Activated naive CD8-positive, alpha-beta T cell treated with anti-CD3 and anti-CD28 coated beads, Interleukin-2, amount 50 U/mL, for 24 hours (primary cell): Measurements from ENCODE around the gene TIMP3.

Experiments used
- ATAC-seq: fragments of 150-1000 bp; cut with Tn5 transposase; one replicate; pipeline ENCODE4 v1.10.0; 2021
- DNase-seq: peaks from one replicate; pipeline ENCODE4 v3.0.0; 2021
- H3K27ac Mint-ChIP-seq: one replicate; pipeline ENCODE4 v1.8.0; 2021; ENCODE audit warnings: mild to moderate bottlenecking, mixed read lengths
- H3K27me3 Mint-ChIP-seq: one replicate; pipeline ENCODE4 v1.8.0; 2021; ENCODE audit warnings: mixed read lengths
- H3K36me3 Mint-ChIP-seq: one replicate; pipeline ENCODE4 v1.8.0; 2021; ENCODE audit warnings: low read depth, mixed read lengths
- H3K4me1 Mint-ChIP-seq: one replicate; pipeline ENCODE4 v1.8.0; 2021; ENCODE audit warnings: mixed read lengths
- H3K4me3 Mint-ChIP-seq: one replicate; pipeline ENCODE4 v1.8.0; 2021; ENCODE audit warnings: mild to moderate bottlenecking, moderate library complexity, mixed read lengths
- H3K9me3 Mint-ChIP-seq: one replicate; pipeline ENCODE4 v1.8.0; 2021; ENCODE audit warnings: mixed read lengths

Gene TIMP3

DNA sequence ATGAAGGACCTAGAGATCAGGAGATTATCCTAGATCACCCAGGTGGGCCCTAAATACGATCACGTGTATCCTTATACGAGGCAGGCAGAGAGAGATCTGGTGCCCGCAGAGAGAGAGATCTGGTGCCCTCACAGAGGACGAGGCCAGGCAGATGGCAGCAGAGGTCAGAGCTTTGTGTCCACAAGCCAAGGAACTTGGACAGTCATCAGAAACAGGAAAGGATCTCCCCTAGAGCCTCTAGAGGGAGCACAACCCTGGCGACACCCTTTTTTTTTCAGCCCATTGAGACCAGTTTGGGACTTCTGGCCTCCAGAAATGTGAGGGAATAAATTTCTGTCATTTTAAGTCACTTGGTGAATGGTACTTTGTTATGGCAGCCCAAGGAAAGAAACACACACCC is 25.5 kb upstream of the TIMP3 start:
- Mint-ChIP-seq H3K27ac (no peak overlapping the region), H3K36me3 (no peaks in the 10 kb centered on the region), H3K27me3 (peaks cover 6% of the 10 kb centered on the region), H3K4me1 (no peaks in the 10 kb centered on the region), H3K4me3 (no peak overlapping the region), H3K9me3 (no peaks in the 10 kb centered on the region)
- no peak for ATAC-seq
- DNase-seq: no peak

DNA sequence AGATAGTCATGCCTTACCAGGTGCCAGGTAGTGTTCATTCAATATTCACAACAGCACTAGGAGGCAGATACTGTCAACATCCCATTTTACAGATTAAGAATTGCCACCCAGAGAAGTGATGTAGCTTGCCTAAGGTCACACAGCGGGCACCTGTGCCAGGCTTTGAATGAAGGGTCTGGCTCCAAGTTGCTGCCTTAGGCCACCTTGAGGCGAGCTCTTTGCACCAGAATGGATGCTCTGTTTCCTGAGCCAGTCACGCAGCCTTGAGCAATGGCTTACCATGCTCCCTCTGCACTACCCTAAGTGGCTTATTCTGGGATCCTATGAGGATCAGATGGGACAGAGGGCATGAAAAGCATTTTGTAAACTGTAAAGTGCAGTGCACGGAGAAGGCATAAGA is 25.1 kb upstream of the TIMP3 start:
- ATAC-seq: no peak
- no peak overlapping the region for H3K4me3 Mint-ChIP-seq
- peaks cover 5% of the 10 kb centered on the region for H3K27me3 Mint-ChIP-seq
- H3K27ac Mint-ChIP-seq: no peak overlapping the region
- no peaks in the 10 kb centered on the region for H3K4me1 Mint-ChIP-seq
- no peaks in the 10 kb centered on the region for H3K36me3 Mint-ChIP-seq
- H3K9me3 Mint-ChIP-seq: no peaks in the 10 kb centered on the region
- DNase-seq: no peak

DNA sequence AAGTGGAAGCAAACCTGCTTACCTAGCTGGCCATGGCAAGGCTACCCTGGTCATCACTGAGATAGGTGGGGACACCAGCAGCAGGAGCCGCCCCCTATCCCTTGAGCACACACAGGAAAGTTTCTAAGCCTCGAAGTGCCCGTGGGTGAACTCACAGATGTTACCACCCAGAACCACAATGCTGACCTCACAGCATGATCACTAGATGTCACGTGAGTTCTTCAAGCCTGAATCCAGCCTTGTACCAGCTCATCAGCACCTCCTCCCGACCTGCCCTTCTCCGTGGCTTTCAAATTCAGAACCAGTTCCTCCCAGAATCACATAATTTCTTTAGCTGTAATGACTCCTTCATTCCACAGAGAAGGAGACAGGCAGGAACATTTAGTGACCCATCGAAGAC is 24.7 kb upstream of the TIMP3 start:
- peaks cover 5% of the 10 kb centered on the region for H3K27me3 Mint-ChIP-seq
- H3K9me3 Mint-ChIP-seq: no peaks in the 10 kb centered on the region
- no peak overlapping the region for H3K27ac Mint-ChIP-seq
- no peaks in the 10 kb centered on the region for H3K36me3 Mint-ChIP-seq
- no peaks in the 10 kb centered on the region for H3K4me1 Mint-ChIP-seq
- DNase-seq: no peak
- H3K4me3 Mint-ChIP-seq: no peak overlapping the region
- ATAC-seq: no peak

DNA sequence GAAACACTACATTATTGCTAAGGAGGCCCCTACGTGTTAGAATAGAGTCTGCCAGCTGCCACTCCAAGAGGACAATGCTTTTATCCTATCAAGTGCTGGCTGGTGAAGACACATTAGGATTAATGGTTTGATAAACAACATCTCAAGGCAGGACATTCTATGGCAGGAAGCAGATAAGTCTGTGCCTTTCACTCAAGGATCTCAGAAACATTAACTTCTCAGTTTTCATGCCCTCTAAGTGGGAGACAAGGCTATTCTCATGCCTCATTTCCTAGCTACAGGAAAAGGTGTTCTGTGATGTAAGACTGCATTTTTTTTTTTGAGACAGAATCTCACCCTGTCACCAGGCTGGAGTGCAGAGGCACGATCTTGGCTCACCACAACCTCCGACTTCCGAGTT is 23.5 kb upstream of the TIMP3 start:
- Mint-ChIP-seq H3K36me3 (no peaks in the 10 kb centered on the region), H3K27ac (no peak overlapping the region), H3K4me1 (no peaks in the 10 kb centered on the region), H3K4me3 (no peak overlapping the region), H3K27me3 (peaks cover 5% of the 10 kb centered on the region), H3K9me3 (no peaks in the 10 kb centered on the region)
- no peak for ATAC-seq
- DNase-seq: no peak

DNA sequence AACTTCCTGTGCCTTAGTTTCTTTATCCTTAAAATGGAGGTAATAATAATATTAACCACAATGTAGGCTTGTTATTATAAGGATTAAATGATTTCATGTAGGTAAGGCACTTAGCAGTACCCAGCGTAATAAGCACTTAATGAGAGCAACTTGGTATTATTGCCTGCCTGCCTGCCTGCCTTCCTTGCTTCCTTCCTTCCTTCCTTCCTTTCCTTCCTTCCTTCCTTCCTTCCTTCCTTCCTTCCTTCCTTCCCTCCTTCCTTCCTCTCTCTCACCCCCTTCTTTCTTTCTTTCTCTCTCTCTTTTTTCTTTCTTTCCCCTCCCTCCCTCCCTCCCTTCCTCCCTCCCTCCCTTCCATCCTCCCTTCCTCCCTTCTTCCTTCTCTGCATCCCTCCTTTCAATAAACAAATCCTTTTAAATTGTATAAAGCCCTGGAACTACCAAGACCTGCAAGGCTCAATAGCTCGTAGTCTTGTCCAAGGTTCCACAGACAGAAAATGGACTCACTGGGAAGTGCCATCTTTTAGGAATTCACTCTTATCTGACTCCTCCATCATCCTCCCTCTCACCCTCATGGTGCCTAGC is 20.7 kb upstream of the TIMP3 start:
- Mint-ChIP-seq H3K4me1 (no peaks in the 10 kb centered on the region), H3K4me3 (no peak overlapping the region), H3K27ac (no peak overlapping the region), H3K27me3 (peaks cover 2% of the 10 kb centered on the region), H3K36me3 (no peaks in the 10 kb centered on the region), H3K9me3 (no peaks in the 10 kb centered on the region)
- ATAC-seq: no peak
- no peak for DNase-seq

DNA sequence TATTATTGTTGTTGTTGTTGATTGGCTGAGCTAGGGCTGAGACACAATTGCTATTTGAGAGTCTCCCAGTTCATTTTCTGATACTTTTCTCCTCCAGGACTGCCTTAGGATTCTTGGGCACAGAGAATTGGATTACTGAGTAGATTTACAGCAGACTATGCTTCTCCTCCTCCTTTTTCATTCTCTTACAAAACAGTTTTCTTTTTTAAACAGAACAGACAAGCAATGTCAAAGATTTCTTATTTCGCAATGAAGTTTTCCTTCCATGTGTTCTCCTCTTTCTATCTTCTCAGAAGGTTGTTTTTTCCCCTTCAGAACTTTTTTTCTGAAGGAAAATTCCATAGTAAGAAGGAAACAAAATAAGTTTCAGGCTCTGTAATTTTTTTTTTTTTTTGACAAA is 19.8 kb upstream of the TIMP3 start:
- Mint-ChIP-seq H3K4me1 (no peaks in the 10 kb centered on the region), H3K4me3 (no peak overlapping the region), H3K27ac (no peak overlapping the region), H3K27me3 (peaks cover 2% of the 10 kb centered on the region), H3K36me3 (no peaks in the 10 kb centered on the region), H3K9me3 (no peaks in the 10 kb centered on the region)
- no peak for ATAC-seq
- DNase-seq: no peak

DNA sequence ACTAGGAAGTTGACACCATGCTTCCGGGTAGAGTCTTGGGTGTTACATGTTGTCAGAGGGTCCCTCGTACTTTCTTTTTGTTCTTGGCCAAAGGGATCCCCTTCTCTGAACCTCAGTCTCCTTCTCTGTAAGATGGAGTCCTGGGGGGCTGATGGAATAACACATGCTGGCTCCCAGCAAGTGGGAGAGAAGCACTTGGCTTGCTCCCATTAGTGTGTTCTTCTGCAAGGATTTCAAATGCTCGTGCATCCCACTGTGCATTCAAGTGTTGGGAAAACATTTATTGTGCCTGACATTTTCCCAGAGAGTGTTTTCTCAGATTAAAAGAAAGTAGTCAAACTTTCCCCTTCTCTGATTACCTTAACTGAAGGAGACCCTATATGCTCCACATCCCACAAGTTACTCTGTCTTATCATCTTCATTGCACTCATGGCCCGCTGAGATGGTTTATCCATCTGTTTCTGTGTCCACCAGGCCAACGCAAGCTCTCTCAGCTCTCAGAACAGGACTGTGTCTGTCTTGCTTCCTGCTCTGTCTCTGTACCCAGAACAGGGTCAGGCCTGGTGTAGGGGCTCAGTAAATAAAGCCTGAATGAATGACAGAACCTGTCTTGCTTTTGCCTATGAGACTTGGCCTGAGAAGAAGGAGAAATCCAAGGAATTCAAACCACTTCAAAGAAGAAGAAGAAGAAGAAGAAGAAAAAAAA is 16.0 kb upstream of the TIMP3 start:
- Mint-ChIP-seq H3K4me3 (no peak overlapping the region), H3K4me1 (no peaks in the 10 kb centered on the region), H3K27ac (no peak overlapping the region), H3K9me3 (no peaks in the 10 kb centered on the region), H3K27me3 (no peaks in the 10 kb centered on the region), H3K36me3 (no peaks in the 10 kb centered on the region)
- DNase-seq (no peak), ATAC-seq (no peak)

DNA sequence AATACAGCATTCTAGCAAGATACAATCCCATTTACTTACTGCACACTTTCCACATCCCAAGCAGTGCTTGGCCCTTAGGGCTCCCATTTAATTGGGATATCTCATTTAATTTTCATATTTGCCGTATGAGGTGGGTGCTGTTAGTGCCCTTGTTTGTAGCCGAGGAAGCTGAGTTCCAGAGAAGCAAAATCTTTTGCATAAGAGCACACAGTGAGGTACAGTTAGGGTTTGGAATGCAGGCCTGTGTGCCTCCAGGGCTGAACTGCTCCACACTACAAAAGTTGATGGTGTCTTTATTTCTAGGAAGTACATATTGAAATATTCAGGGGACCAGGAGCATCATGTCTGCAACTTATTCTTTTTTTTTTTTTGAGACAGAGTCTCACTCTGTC is 15.5 kb upstream of the TIMP3 start:
- H3K4me1 Mint-ChIP-seq: no peaks in the 10 kb centered on the region
- H3K27ac Mint-ChIP-seq: no peak overlapping the region
- H3K36me3 Mint-ChIP-seq: no peaks in the 10 kb centered on the region
- no peak for ATAC-seq
- no peaks in the 10 kb centered on the region for H3K9me3 Mint-ChIP-seq
- no peaks in the 10 kb centered on the region for H3K27me3 Mint-ChIP-seq
- no peak overlapping the region for H3K4me3 Mint-ChIP-seq
- DNase-seq: no peak

DNA sequence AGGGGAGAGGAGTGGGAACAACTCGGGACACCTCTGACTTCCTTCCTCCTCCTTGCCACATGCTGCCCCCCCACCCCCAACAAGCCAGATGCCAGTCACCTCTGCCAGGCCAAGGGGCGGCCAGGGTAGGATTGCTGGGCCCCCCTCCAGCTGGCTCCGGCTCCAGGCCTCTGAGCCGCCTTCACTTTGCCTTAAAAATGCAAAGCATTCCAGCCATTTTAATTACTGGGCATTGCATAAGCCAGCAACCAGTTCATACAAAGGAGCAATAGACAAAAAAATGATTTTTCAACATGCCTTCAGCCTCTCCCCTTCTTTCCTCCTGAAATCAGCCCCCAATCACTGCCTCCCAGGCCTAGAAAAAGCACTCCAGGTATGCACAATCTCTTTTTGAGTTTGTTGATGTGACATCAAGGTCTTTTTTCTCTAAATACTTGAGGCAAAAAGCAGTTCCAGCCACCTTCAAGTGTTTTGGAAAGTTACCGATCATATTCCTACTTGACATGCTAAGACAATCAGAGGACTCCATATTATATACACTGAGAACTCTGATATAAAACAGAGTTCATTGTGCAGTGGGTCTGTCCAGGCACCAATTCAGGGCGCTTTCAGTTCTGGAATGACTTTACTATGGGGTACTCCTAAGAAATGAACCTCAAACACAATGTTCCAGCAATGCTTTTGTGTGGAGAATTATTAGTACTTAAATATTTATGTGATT is 12.4 kb upstream of the TIMP3 start:
- Mint-ChIP-seq H3K4me3 (no peak overlapping the region), H3K27me3 (no peaks in the 10 kb centered on the region), H3K9me3 (no peaks in the 10 kb centered on the region), H3K27ac (no peak overlapping the region), H3K36me3 (no peaks in the 10 kb centered on the region), H3K4me1 (no peaks in the 10 kb centered on the region)
- no peak for ATAC-seq
- no peak for DNase-seq

DNA sequence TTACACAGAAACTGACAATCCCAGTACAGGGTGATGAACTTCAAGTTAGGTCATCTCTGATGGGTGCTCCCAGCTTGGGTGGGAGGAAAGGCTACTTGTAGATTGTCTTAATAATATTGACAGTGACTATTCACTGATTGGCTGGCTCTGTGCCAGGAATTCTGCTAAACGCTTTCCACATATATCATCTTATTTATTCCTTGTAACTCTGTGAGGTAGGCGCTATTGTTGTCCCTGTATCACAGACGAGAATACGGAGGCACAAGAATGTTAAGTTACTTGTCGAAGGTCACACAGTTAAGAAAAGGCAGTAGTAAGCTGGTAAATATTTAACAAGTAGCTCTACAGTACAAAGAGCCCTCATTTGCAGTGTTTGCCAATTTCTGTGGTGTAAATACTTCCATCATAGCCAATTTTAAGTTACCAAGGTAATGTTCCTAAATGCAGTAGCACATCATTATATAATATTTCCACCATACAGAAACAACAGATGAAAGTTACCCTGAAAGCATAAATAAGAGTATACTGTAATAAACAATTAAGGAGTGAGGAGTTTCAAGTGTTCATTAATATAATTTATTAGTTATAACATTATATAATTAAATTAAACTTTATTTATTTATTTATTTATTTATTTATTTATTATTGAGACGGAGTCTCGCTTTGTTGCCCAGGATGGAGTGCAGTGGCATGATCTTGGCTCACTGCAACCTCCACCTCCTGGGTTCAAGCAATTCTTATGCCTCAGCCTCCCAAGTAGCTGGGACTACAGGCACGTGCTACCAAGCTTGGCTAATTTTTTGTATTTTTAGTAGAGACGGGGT is 11.5 kb upstream of the TIMP3 start:
- no peaks in the 10 kb centered on the region for H3K9me3 Mint-ChIP-seq
- no peak overlapping the region for H3K27ac Mint-ChIP-seq
- DNase-seq: no peak
- no peak overlapping the region for H3K4me3 Mint-ChIP-seq
- ATAC-seq: no peak
- H3K36me3 Mint-ChIP-seq: no peaks in the 10 kb centered on the region
- peaks cover 3% of the 10 kb centered on the region for H3K27me3 Mint-ChIP-seq
- H3K4me1 Mint-ChIP-seq: no peaks in the 10 kb centered on the region

DNA sequence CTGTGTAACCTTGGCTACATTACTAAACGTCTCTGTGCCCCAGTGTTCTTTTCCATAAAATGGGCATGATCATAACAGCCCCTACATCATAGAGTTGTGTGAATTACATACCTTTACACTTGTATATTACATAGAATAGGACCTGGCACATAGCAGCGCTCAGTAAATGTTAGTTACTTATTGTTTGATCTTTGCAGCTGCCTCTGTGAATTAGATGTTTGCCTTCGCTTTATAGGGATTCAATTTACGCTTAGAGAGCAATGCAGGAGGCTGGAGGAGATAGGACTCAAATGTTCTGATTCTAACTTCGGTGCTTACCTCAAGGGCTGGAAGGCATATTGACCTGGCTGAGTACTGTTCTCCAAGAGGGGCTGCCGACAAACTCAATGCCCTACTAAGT is 10.4 kb upstream of the TIMP3 start:
- no peak for ATAC-seq
- H3K4me3 Mint-ChIP-seq: no peak overlapping the region

DNA sequence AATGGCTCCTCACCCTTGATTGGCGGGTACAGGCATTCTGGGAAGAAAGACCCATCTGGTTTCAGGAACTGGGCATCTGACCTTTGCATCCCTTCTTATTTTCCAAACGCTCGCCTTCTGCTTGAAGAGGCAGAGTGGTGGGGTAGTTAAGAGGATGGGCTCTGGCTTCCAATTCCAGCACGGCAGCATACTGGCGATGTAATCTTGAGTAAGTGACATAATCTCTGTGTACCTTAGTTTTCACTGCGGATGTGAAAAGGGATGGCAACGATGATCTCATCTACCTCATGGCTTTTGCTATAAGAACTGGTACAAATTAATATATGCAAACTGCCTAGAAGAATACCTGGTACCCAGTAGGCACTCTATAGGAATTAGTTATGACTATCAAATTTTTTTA is 10.0 kb upstream of the TIMP3 start:
- Mint-ChIP-seq H3K27ac (no peak overlapping the region), H3K36me3 (no peaks in the 10 kb centered on the region), H3K9me3 (no peaks in the 10 kb centered on the region), H3K27me3 (peaks cover 3% of the 10 kb centered on the region), H3K4me3 (no peak overlapping the region), H3K4me1 (no peaks in the 10 kb centered on the region)
- no peak for DNase-seq
- no peak for ATAC-seq

More for the DNA sequence above, 10.4 kb upstream of the TIMP3 start:
- no peak for DNase-seq
- no peaks in the 10 kb centered on the region for H3K9me3 Mint-ChIP-seq
- H3K27ac Mint-ChIP-seq: no peak overlapping the region
- H3K36me3 Mint-ChIP-seq: no peaks in the 10 kb centered on the region
- no peaks in the 10 kb centered on the region for H3K4me1 Mint-ChIP-seq
- peaks cover 3% of the 10 kb centered on the region for H3K27me3 Mint-ChIP-seq

DNA sequence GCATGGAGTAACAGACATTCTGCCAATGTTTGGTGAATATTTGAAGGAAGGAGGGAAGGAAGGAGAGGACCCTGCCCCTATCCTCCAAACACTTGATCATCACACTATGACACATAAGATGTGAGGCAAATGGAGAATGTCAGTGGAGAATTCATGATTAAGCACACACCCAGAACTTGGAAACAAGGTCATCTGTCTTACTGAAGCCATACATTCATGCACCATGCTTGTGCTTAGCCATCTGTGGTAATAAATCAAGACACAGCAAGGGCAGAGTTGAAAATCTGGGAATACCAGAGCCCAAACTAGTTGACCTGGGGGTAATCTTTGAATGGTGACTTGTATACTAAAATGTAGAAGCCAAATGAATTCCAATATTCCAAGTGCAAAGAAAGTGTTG is 7.9 kb upstream of the TIMP3 start:
- H3K4me3 Mint-ChIP-seq: no peak overlapping the region
- DNase-seq: no peak
- H3K4me1 Mint-ChIP-seq: no peaks in the 10 kb centered on the region
- no peaks in the 10 kb centered on the region for H3K36me3 Mint-ChIP-seq
- no peak for ATAC-seq
- H3K27ac Mint-ChIP-seq: no peak overlapping the region
- H3K9me3 Mint-ChIP-seq: no peaks in the 10 kb centered on the region
- peaks cover 10% of the 10 kb centered on the region for H3K27me3 Mint-ChIP-seq

DNA sequence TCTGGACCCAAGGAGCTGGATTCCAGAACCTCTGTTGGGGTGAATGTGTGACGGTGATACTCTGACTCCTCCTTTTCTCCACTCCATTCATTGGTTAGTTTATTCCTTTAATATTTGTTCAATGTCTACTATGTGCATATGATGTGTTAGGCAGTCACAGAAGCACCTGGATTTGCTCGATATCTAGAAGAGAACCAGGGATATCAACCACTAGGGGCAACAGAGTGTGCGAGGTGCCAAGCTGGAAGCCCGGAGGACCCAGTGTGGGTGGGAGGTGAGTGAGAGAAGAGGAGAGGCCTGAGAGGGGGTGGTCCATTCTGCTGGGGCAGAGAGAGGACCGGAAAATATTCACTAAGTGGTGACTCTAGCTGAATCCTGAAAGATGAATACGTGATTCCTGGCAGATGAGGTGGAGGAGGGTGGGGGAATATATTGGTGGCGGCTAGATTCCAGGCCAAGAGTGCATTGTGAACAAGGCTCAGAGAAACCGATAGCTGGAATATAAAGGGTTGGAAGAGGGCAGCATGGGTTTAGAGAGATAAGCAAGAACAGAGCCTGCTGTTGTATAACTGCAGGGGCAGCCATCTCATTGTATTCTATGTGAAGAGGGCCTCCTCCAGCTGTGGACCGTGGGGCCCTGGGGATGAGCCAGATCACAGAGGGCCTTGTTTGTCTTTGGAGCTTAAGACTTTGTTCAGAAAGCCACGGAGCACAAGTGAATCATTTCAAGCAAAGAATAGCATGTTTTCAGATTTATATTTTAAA is 6.9 kb upstream of the TIMP3 start:
- Mint-ChIP-seq H3K27me3 (peaks cover 18% of the 10 kb centered on the region), H3K9me3 (no peaks in the 10 kb centered on the region)

More for the DNA sequence above, 6.9 kb upstream of the TIMP3 start:
- DNase-seq (no peak), ATAC-seq (no peak)
- H3K27ac Mint-ChIP-seq: no peak overlapping the region
- H3K36me3 Mint-ChIP-seq: no peaks in the 10 kb centered on the region
- no peak overlapping the region for H3K4me3 Mint-ChIP-seq
- no peaks in the 10 kb centered on the region for H3K4me1 Mint-ChIP-seq
